ENCODE results near the gene SYF2. TPM values are rescaled to one million over a fixed set of nuclear protein-coding genes. Genes with fewer than 3 reads are reported as not detected.
A peak's percentile ranks its signal among the peaks of the same experiment; 100 is the strongest.

SYF2 gene
- polyA plus RNA-seq, 1 experiment, result 15.0 TPM

GRCh38 chr1:25206201-25206600 is 26.1 kb downstream of the SYF2 start:
- Histone ChIP-seq H3K36me3 (ENCODE audit: control insufficient read depth, insufficient read depth, low read length) (no peaks in the 10 kb centered on the region), H3K27me3 (ENCODE audit: control insufficient read depth, insufficient read depth, low read length) (0 out of 2 replicates have a peak, but pooled peaks cover 2% of the 10 kb centered on the region), H3K4me3 (ENCODE audit: low read depth, low read length) (no peak overlapping the region)
- POLR2A ChIA-PET, result interaction anchor here (0.6 kb wide), 1 partner anchor 362 kb away, joined by 3 read pairs; no protein-coding TSS in a partner anchor
- CTCF ChIA-PET, result interaction anchor here (0.6 to 6.0 kb wide), 10 partner anchors 9 to 357 kb away, joined by 3 to 29 read pairs (median 9); no protein-coding TSS in a partner anchor
- TF ChIP-seq, protein P1, sequence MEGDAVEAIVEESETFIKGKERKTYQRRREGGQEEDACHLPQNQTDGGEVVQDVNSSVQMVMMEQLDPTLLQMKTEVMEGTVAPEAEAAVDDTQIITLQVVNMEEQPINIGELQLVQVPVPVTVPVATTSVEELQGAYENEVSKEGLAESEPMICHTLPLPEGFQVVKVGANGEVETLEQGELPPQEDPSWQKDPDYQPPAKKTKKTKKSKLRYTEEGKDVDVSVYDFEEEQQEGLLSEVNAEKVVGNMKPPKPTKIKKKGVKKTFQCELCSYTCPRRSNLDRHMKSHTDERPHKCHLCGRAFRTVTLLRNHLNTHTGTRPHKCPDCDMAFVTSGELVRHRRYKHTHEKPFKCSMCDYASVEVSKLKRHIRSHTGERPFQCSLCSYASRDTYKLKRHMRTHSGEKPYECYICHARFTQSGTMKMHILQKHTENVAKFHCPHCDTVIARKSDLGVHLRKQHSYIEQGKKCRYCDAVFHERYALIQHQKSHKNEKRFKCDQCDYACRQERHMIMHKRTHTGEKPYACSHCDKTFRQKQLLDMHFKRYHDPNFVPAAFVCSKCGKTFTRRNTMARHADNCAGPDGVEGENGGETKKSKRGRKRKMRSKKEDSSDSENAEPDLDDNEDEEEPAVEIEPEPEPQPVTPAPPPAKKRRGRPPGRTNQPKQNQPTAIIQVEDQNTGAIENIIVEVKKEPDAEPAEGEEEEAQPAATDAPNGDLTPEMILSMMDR (IDR thresholded peaks at IDR 0.05; ENCODE audit: insufficient read depth, low read depth, low read length), result no peak
- no peak for DNase-seq (ENCODE audit: low read depth)

GRCh38 chr1:25205786-25206185 is 26.5 kb downstream of the SYF2 start:
- H3K36me3 ChIP-seq (ENCODE audit: control insufficient read depth, insufficient read depth, low read length), result no peaks in the 10 kb centered on the region
- ChIA-PET CTCF (interaction anchor here (0.6 to 6.0 kb wide), 14 partner anchors 10 to 357 kb away, joined by 3 to 29 read pairs (median 6); no protein-coding TSS in a partner anchor), POLR2A (no interaction called here)
- no peak overlapping the region for H3K4me3 ChIP-seq (ENCODE audit: low read depth, low read length)
- H3K27me3 ChIP-seq (ENCODE audit: control insufficient read depth, insufficient read depth, low read length), result 0 out of 2 replicates have a peak, but pooled peaks cover 2% of the 10 kb centered on the region
- no peak for DNase-seq (ENCODE audit: low read depth)
- TF ChIP-seq, protein P1 (IDR thresholded peaks at IDR 0.05; ENCODE audit: insufficient read depth, low read depth, low read length), result no peak

GRCh38 chr1:25204797-25205480 is 27.4 kb downstream of the SYF2 start:
- ChIA-PET CTCF (interaction anchor here (0.6 to 6.0 kb wide), 17 partner anchors 9 to 1031 kb away, joined by 3 to 29 read pairs (median 6); partner anchors contain the start of gene SYF2), POLR2A (no interaction called here)
- TF ChIP-seq, protein P1 (IDR thresholded peaks at IDR 0.05; ENCODE audit: insufficient read depth, low read depth, low read length), result peak; percentile 70
- no peak for DNase-seq (ENCODE audit: low read depth)
- H3K36me3 ChIP-seq (ENCODE audit: control insufficient read depth, insufficient read depth, low read length), result no peaks in the 10 kb centered on the region
- H3K4me3 ChIP-seq (ENCODE audit: low read depth, low read length), result no peak overlapping the region
- H3K27me3 ChIP-seq (ENCODE audit: control insufficient read depth, insufficient read depth, low read length), result peaks cover 7% of the 10 kb centered on the region

DNA sequence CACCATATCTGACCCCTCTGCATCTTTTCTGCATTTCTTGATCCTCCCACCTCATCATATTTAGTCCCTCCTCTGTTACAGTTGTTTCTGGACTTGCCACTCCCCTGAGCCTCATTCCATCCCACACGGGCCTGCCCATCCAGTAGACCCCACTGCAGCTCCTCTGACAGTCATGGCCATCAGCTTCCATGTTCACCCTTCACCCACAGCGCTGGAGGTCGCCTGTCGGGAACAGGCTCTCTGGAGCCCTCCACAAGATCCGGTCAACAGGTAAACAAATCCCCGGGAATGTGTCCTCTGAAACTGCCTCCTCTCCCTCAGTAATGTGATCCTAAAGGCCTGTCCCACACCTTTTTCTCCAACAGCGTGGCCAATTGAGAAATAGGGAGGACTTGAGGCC is 31.3 kb downstream of the SYF2 start:
- ChIA-PET CTCF (interaction anchor here (1.1 to 1.6 kb wide), 2 partner anchors 13 to 16 kb away, joined by 3 read pairs; no protein-coding TSS in a partner anchor), POLR2A (no interaction called here)
- no peaks in the 10 kb centered on the region for H3K36me3 ChIP-seq (ENCODE audit: control insufficient read depth, insufficient read depth, low read length)
- H3K4me3 ChIP-seq (ENCODE audit: low read depth, low read length), result no peak overlapping the region
- peaks cover 16% of the 10 kb centered on the region for H3K27me3 ChIP-seq (ENCODE audit: control insufficient read depth, insufficient read depth, low read length)
- DNase-seq (ENCODE audit: low read depth), result no peak
- TF ChIP-seq, protein P1 (IDR thresholded peaks at IDR 0.05; ENCODE audit: insufficient read depth, low read depth, low read length), result no peak

- DNase-seq (ENCODE audit: low read depth), result no peak
- POLR2A ChIA-PET, result no interaction called here
- CTCF ChIA-PET, result interaction anchor here (0.6 to 1.6 kb wide), 4 partner anchors 12 to 352 kb away, joined by 3 to 4 read pairs (median 4); no protein-coding TSS in a partner anchor
- H3K36me3 ChIP-seq (ENCODE audit: control insufficient read depth, insufficient read depth, low read length), result no peaks in the 10 kb centered on the region
- TF ChIP-seq, protein P1 (IDR thresholded peaks at IDR 0.05; ENCODE audit: insufficient read depth, low read depth, low read length), result no peak
- peaks cover 16% of the 10 kb centered on the region for H3K27me3 ChIP-seq (ENCODE audit: control insufficient read depth, insufficient read depth, low read length)
- H3K4me3 ChIP-seq (ENCODE audit: low read depth, low read length), result no peak overlapping the region
These were observed 32.3 kb downstream of the SYF2 start for GRCh38 chr1:25199819-25200620.

Data from BJ (cell line).